NCI-H2107 (cell line): ENCODE measurements around the gene ATPAF2.

Source experiments
- DNase-seq: peaks from one replicate; lab custom pipeline; 2025; lab: John Stamatoyannopoulos, UW

Gene ATPAF2

GRCh38 chr17:18039535-18040260 is 730 bp upstream of the ATPAF2 start:
- no peak for DNase-seq

- DNase-seq: no peak
These were observed 668 bp downstream of the ATPAF2 start for GRCh38 chr17:18038149-18038850.

GRCh38 chr17:18037486-18037885 is 1.5 kb downstream of the ATPAF2 start:
- DNase-seq: no peak

- DNase-seq: no peak
These were observed 3.3 kb downstream of the ATPAF2 start for GRCh38 chr17:18035704-18036103.

GRCh38 chr17:18033442-18034099 is 5.4 kb downstream of the ATPAF2 start:
- peak; percentile 44 for DNase-seq

- DNase-seq: no peak
These were observed 7.0 kb downstream of the ATPAF2 start for GRCh38 chr17:18031955-18032354.

- no peak for DNase-seq
These were observed 9.9 kb downstream of the ATPAF2 start for GRCh38 chr17:18028952-18029540.

- no peak for DNase-seq
These were observed 10.6 kb downstream of the ATPAF2 start for GRCh38 chr17:18028114-18028951.

- no peak for DNase-seq
These were observed 11.7 kb downstream of the ATPAF2 start for GRCh38 chr17:18027280-18027679.

GRCh38 chr17:18025945-18026776 is 12.8 kb downstream of the ATPAF2 start:
- DNase-seq: no peak

GRCh38 chr17:18025241-18025944 is 13.6 kb downstream of the ATPAF2 start:
- DNase-seq: no peak

- no peak for DNase-seq
These were observed 17.6 kb downstream of the ATPAF2 start for GRCh38 chr17:18021372-18021771.

GRCh38 chr17:18020971-18021370 is 18.0 kb downstream of the ATPAF2 start:
- no peak for DNase-seq

GRCh38 chr17:18019838-18020154 is 19.2 kb downstream of the ATPAF2 start:
- no peak for DNase-seq

GRCh38 chr17:18018411-18018921 is 20.5 kb downstream of the ATPAF2 start:
- DNase-seq: no peak

- DNase-seq: no peak
These were observed 21.0 kb downstream of the ATPAF2 start for GRCh38 chr17:18017958-18018357.

- DNase-seq: no peak
These were observed 22.5 kb downstream of the ATPAF2 start for GRCh38 chr17:18016426-18016825.

GRCh38 chr17:18015593-18015992 is 23.4 kb downstream of the ATPAF2 start:
- no peak for DNase-seq

GRCh38 chr17:18014006-18014405 is 25.0 kb downstream of the ATPAF2 start:
- no peak for DNase-seq

- no peak for DNase-seq
These were observed 27.7 kb downstream of the ATPAF2 start for GRCh38 chr17:18011286-18011685.
